GM18505 (cell line): Measurements from ENCODE around the gene COL15A1.

Experiments
- ATAC-seq: cut with Tn5 transposase; IDR thresholded peaks from one replicate; pipeline ENCODE4 v1.9.1; 2021; ENCODE audit not compliant: unreplicated experiment
- POLR2A ChIP-seq: IDR thresholded peaks from 4 replicates; pipeline ENCODE4 v1.6.1; 2011; ENCODE audit warnings: borderline replicate concordance; ENCODE audit not compliant: insufficient read depth, insufficient read length; ENCODE audit errors: extremely low read depth

COL15A1 gene

DNA sequence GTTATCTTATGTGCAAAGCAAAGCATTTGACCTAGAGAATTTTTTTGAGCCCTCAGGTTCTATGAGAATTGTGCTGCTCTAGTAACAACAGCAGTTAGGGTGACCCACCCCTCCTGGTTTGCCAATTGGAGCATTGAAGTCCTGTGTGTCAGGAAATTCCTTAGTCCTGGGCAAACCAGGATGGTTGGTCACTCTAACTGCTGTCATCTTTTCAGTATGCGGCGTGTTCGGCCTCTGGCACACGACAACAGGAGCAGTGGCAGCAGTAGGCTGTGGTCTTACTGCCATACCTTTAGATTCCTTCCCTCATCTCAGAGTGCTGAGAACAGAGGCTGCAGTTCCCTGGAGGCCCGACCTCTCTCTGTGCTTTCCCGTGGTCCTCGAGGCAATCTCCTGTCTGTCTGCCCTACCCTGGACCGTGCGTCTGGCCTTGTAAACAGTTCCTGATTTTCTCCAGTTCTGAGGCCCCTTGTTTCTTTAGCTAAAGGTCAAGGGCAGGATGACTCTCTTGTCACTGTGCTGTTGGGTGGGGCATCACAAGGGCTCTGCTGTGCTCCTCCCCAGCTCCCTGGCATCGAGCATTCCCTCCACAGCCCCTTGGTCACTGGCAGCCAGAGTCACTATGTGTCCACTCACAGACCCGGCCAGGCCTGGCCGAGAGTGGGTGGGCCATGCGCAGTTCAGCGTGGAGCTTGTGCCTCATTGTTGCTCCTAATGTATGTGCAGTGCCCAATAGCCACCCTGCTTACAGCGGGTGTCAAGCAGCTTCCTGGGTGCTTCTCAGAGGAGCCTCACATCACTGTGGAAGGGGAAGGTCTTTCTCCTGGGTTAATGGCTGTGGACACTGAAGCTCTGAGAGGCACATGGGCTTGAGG lies 18.5 kb upstream of the COL15A1 start:
- no peak for TF ChIP-seq POLR2A
- no peak for ATAC-seq

DNA sequence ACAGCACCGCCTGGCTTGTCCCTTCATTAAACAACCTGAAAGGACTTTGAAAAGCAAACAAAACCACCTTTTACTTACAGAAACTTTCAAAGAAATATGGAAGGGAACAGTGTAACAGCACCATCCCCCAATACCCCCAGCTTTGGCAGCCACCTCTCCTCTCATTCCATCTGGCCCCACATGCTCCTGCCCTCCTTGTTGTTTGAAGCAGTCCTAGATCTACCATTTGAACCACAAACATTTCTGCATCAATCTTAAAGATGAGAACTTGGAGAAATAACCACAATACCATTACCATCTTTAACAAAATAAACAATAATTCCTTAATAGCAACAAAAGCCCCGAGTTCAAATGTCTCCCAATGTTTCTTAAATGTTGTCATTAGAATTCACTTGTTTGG lies 17.8 kb upstream of the COL15A1 start:
- no peak for ATAC-seq
- no peak for TF ChIP-seq POLR2A

DNA sequence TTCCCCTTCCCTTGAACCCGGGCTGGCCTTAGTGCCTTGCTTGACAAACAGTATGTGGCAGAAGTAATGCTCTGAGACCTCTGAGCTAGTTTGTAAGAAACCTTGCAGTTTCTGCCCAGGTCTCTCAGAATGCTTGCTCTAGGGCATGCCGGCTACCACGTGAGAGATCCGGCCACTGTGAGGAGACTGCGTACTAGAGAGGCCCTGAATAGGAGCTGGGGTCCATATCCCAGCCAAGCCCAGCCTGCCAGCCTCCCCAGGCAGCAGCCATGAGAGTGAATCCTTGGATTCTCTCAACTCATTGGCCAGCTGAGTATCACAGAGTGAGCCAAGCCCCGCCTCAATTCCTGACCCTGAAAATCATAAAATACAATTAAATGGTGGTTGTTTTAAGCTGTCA lies 16.0 kb upstream of the COL15A1 start:
- TF ChIP-seq POLR2A, result no peak
- ATAC-seq, result no peak

DNA sequence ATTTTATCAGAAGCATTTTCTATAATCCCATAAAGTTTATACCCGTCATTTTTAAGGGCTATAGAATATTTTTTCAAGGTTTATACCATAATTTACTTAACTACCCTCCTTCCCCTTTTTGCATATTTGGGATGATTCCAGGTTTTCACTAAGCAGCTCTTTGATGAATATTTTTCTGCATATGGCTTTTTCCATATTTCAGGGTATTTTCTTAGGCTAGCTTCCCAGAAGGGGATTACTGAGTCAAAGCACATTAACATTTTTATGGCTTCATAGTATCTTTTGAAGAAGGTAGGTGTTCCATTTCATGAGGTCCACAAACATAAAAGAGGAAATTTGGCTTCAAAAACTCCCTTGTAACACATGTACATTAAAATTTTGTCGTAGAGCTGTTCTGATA lies 14.6 kb upstream of the COL15A1 start:
- no peak for TF ChIP-seq POLR2A
- no peak for ATAC-seq

DNA sequence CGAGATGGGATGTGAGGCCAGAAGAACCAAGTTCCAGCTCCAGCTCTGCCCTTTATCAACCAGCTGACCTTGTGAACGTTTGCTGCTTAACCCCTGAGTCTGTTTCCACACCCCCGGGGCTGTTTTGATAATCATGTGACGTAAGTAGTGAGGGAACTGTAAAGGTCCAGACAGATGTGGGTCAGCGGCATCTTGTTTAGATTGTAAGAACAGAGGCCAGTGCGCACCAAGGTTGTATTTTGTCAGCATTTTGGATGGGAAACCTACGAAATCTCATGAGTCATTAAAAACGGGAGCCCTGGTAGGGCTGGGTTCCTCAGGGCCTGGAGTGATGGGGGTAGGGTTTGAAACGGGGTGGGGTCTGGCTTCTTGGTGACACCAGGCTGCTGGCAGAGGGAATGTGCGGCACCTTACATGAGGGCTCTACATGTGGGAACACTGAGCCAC lies 13.8 kb upstream of the COL15A1 start:
- ATAC-seq, result no peak
- no peak for TF ChIP-seq POLR2A

DNA sequence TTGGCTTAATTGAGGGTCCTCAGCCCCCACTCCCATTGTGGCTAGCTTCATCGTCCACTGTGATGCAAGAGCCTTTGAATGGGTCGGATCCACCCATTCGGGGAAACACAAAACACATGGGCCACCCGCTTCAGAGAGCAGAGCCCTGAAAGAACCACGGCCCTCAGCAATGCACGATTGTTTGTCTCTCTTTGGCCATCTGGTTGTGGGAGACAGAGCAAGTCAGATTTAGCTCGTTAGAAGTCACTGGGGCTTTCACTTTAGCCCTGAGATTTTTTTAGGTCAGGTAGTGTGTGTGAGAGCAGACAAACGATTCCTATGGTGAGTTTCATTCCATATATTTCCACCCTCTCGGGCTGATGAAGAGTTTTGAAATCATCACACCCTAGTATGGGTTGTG lies 12.9 kb upstream of the COL15A1 start:
- no peak for TF ChIP-seq POLR2A
- no peak for ATAC-seq

DNA sequence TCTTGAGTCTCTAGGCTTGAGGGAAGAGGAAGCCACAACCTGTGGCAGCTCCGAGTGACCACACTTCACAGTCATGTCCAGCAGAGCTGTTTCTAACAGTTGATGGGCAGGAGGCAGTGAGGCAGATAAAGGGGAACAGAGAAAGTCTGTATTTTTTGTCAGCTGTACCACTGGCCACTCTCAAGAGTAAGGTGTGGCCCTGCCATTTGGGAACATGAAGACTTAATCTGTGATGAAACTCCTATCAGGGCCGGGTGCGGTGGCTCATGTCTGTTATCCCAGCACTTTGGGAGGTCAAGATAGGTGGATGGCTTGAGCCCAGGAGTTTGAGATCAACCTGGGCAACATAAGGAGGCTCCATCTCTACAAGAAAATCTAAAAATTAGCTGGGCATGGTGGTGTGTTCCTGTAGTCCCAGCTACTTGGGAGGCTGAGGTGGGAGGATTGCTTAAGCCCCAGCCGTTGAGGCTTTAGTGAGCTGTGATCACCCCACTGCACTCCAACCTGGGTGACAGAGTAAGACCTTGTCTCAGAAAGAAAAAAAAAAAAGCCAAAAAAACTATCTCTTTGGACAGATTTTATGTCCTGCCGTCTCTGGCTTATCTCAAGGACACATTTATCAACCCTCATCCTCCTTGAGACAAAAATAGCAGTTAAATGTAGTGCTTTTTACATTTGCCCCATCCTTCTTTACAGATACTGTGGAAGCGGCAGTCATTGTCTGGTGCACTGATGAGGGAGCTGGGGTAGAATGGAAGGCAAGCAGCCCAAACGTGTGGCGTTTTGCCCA lies 11.9 kb upstream of the COL15A1 start:
- no peak for ATAC-seq
- TF ChIP-seq POLR2A, result no peak

DNA sequence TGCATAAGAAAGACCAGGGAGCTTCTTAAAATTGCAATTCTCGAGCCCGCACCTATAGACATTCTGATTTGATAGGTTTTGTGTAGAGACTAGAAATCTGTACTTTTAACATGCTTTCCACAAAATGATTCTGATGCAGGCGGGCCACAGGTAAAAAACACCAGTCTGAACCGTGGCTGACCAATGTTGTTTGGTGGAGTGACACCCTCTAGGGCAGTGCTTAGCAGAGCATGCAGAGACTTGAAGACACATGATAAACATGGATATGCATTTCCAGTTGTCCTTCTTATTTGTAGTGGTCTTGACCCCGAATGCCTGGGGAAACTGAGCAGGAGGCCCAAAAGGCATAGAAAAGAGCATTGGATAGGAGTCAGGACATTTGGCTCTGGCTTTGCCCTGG lies 10.5 kb upstream of the COL15A1 start:
- no peak for TF ChIP-seq POLR2A
- no peak for ATAC-seq

DNA sequence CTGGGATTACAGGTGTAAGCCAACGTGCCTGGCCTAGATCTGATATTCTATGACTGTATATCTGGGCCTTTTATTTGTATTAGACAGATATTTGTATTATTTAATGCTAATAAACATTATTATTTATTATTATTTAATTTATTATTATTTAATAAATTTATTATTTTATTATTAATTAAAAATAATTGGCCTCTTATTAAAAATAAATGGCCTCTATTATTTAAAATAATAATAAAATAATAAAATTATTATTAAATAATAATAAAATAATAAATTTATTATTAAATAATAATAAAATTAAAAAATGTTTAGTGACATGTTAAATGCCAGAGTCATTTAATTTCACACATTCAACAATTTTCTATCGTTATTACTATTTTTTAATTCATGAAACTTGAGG lies 9.8 kb upstream of the COL15A1 start:
- no peak for TF ChIP-seq POLR2A
- no peak for ATAC-seq

DNA sequence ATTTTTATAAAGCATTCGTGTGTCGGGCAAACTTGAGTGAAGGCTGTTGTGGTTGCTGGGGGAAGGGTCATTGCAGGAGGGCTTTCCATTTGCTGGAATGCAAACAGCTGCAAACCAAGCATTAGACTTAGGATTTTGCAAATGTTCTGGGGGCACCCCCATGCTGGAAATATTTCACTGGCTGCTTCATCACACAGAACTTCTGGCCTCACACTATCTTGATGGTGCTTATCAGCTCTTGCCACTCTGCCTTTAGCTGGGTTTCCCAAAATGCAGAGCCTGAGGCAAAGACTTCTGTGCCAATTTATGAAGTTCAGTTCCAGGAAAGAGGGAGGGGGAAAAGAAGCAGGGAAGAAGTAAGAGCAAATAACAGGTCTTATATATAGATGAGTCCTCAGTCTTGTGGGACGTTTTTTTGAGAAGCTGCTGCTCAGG lies 8.6 kb upstream of the COL15A1 start:
- no peak for TF ChIP-seq POLR2A
- ATAC-seq, result no peak

DNA sequence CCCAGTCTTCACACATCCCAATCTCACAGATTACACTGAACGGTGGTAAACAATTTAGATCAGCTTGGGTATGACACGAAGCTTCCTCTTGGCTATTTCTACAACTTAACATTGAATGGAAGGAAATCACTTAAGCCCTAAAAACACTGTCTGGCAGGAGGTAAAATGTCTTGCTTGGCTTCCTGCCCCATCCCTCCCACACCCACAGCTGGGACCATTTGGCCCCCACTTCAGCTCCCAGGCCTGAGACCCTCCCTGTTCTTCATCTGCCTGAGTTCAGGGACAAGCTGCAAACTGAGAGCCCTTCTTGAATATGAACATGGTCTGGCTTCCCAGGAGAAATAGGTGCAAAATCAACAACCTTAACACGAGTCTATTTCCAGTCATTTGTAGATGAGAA lies 3.4 kb upstream of the COL15A1 start:
- no peak for TF ChIP-seq POLR2A
- no peak for ATAC-seq

DNA sequence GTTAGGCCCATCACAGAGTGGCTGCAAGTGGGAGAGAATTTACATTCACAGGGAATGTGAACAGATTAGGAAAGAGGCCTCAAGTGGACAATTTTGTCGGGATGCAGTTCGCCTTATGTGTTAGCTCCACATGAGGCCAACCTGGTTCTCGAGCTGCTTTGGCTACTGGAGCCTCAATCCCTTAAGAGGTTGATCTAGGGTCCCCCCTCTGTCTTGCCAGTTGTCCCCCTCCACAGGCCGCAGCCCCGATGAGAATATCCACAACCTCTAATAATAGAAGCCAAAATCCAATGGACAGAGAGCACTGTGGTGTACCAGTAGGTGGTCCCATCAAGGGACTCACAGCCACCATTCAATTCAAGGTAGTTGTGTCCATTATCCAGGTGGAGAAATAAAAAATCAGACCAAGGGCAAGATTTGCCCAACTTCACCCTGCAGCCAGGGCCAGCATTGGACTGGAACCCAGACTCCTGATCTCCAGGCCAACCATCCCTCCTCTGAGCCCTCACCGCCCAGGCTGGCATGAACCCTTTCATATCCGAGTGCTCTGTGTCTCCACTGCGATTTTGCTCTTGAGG lies 1.7 kb upstream of the COL15A1 start:
- no peak for TF ChIP-seq POLR2A
- no peak for ATAC-seq

DNA sequence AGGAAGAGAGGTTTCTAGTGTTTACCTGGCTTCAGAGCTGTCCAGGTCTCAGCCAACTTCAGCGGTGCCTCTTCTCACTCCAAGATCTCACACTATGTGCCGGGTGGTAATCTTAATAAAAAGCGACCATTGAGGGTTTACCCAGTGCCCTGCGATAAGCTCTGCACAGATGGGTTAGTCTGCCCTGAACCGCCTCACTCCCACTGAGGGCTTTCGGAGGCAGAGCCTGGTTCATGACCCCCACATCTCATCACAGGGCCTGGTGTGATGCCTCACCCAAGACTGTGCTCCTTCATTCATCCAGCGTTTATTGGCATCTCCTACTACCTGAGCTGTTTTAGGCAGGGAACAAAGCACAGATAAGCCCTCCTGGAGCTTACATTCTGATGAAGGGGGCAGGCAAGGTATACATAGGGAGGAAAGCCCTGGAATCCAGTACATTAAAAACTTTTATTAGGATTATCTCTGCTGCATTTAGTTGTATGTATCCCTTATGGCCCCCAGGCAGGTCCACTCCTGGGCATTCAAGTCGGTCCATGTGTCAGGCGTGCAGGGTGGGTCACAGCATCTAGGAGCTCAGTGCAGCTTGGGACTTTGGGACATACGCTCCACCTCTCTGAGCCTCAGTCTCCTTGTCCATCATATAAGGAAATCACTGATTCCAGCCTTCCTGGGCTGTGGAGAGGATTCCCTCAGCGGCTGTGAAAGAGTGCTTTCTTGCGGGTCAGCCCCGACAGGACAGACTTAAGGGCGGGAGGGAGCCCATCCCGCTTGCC lies 613 bp upstream of the COL15A1 start:
- no peak for ATAC-seq
- TF ChIP-seq POLR2A, result no peak
